Dendritic cell treated with granulocyte-macrophage colony-stimulating factor and Interleukin-4, amounts not matched to agents 40 ng/mL and 50 ng/mL, for 4 days (primary cell): ENCODE data around the gene MCCD1.

Source experiments
- H3K27ac Mint-ChIP-seq: one replicate; pipeline ENCODE4 v1.8.0; 2022; ENCODE audit warnings: mild to moderate bottlenecking, mixed read lengths
- H3K27me3 Mint-ChIP-seq: one replicate; pipeline ENCODE4 v1.8.0; 2022; ENCODE audit warnings: mild to moderate bottlenecking, mixed read lengths
- H3K36me3 Mint-ChIP-seq: one replicate; pipeline ENCODE4 v1.8.0; 2022; ENCODE audit warnings: low read depth, mixed read lengths
- H3K4me1 Mint-ChIP-seq: one replicate; pipeline ENCODE4 v1.8.0; 2022; ENCODE audit warnings: low read depth, mixed read lengths
- H3K4me3 Mint-ChIP-seq: one replicate; pipeline ENCODE4 v1.8.0; 2022; ENCODE audit warnings: mild to moderate bottlenecking, moderate library complexity, mixed read lengths
- H3K9me3 Mint-ChIP-seq: one replicate; pipeline ENCODE4 v1.8.0; 2022; ENCODE audit warnings: mixed read lengths
- intact Hi-C: fragments of 100-400 bp; cut with micrococcal nuclease; formaldehyde crosslinking; loops from one replicate; pipeline ENCODE4 v1.15.0; 2022

Gene MCCD1

GRCh38 chr6:31558631-31559500 is 30.1 kb downstream of the MCCD1 start:
- Mint-ChIP-seq H3K4me3 (peak overlapping the region; percentile 61), H3K27me3 (no peaks in the 10 kb centered on the region), H3K9me3 (no peaks in the 10 kb centered on the region), H3K27ac (peak overlapping the region; percentile 89), H3K4me1 (peaks cover 73% of the 10 kb centered on the region), H3K36me3 (peaks cover 32% of the 10 kb centered on the region)
- intact Hi-C loops = no loop called here

GRCh38 chr6:31559606-31559957 is 30.8 kb downstream of the MCCD1 start:
- Mint-ChIP-seq H3K4me1 (peaks cover 76% of the 10 kb centered on the region), H3K27ac (peak overlapping the region; percentile 89), H3K9me3 (no peaks in the 10 kb centered on the region), H3K4me3 (peak overlapping the region; percentile 61), H3K27me3 (no peaks in the 10 kb centered on the region), H3K36me3 (peaks cover 25% of the 10 kb centered on the region)
- intact Hi-C loops = no loop called here

GRCh38 chr6:31559958-31560696 is 31.4 kb downstream of the MCCD1 start:
- peak overlapping the region; percentile 89 for H3K27ac Mint-ChIP-seq
- peaks cover 76% of the 10 kb centered on the region for H3K4me1 Mint-ChIP-seq
- peaks cover 23% of the 10 kb centered on the region for H3K36me3 Mint-ChIP-seq
- intact Hi-C loops = no loop called here
- no peaks in the 10 kb centered on the region for H3K27me3 Mint-ChIP-seq
- peak overlapping the region; percentile 61 for H3K4me3 Mint-ChIP-seq
- H3K9me3 Mint-ChIP-seq = no peaks in the 10 kb centered on the region

GRCh38 chr6:31560697-31561058 is 31.9 kb downstream of the MCCD1 start:
- Mint-ChIP-seq H3K27me3 (no peaks in the 10 kb centered on the region), H3K27ac (peak overlapping the region; percentile 89), H3K4me3 (peak overlapping the region; percentile 13), H3K4me1 (peaks cover 76% of the 10 kb centered on the region), H3K36me3 (peaks cover 23% of the 10 kb centered on the region), H3K9me3 (no peaks in the 10 kb centered on the region)
- intact Hi-C loops = no loop called here

GRCh38 chr6:31567531-31568370 is 39.0 kb downstream of the MCCD1 start:
- intact Hi-C loops = no loop called here
- Mint-ChIP-seq H3K27ac (peak overlapping the region; percentile 71), H3K36me3 (no peaks in the 10 kb centered on the region), H3K9me3 (no peaks in the 10 kb centered on the region), H3K27me3 (no peaks in the 10 kb centered on the region), H3K4me1 (peaks cover 47% of the 10 kb centered on the region), H3K4me3 (no peak overlapping the region)

GRCh38 chr6:31568537-31568961 is 39.8 kb downstream of the MCCD1 start:
- intact Hi-C loops = no loop called here
- Mint-ChIP-seq H3K9me3 (no peaks in the 10 kb centered on the region), H3K4me3 (no peak overlapping the region)

GRCh38 chr6:31569861-31570536 is 41.2 kb downstream of the MCCD1 start:
- H3K9me3 Mint-ChIP-seq = no peaks in the 10 kb centered on the region
- no peak overlapping the region for H3K4me3 Mint-ChIP-seq
- intact Hi-C loops = no loop called here
- peaks cover 55% of the 10 kb centered on the region for H3K4me1 Mint-ChIP-seq
- no peak overlapping the region for H3K27ac Mint-ChIP-seq
- H3K36me3 Mint-ChIP-seq = no peaks in the 10 kb centered on the region
- peaks cover 3% of the 10 kb centered on the region for H3K27me3 Mint-ChIP-seq

More at GRCh38 chr6:31568537-31568961, 39.8 kb downstream of the MCCD1 start:
- H3K4me1 Mint-ChIP-seq = peaks cover 46% of the 10 kb centered on the region
- H3K27ac Mint-ChIP-seq = peak overlapping the region; percentile 71
- H3K36me3 Mint-ChIP-seq = no peaks in the 10 kb centered on the region
- peaks cover 3% of the 10 kb centered on the region for H3K27me3 Mint-ChIP-seq

GRCh38 chr6:31572041-31572911 is 43.5 kb downstream of the MCCD1 start, which contains the start of gene LTA:
Gene LTA, plus strand, starts transcription at chr6:31572289. Its CDS starts 454 bp downstream, at chr6:31572743.
- H3K4me3 Mint-ChIP-seq = no peak within 1 kb of the TSS
- peaks cover 77% of the 10 kb centered on the region for H3K4me1 Mint-ChIP-seq
- H3K27me3 Mint-ChIP-seq = peaks cover 3% of the 10 kb centered on the region
- intact Hi-C loops = no loop called here
- peak within 1 kb of the TSS; percentile 79 for H3K27ac Mint-ChIP-seq
- no peaks in the 10 kb centered on the region for H3K9me3 Mint-ChIP-seq
- H3K36me3 Mint-ChIP-seq = peaks cover 18% of the 10 kb centered on the region

GRCh38 chr6:31573239-31574105 is 44.7 kb downstream of the MCCD1 start:
- H3K4me1 Mint-ChIP-seq = peaks cover 73% of the 10 kb centered on the region
- no peak overlapping the region for H3K4me3 Mint-ChIP-seq
- H3K9me3 Mint-ChIP-seq = no peaks in the 10 kb centered on the region
- H3K27ac Mint-ChIP-seq = peak overlapping the region; percentile 79
- H3K36me3 Mint-ChIP-seq = peaks cover 23% of the 10 kb centered on the region
- peaks cover 3% of the 10 kb centered on the region for H3K27me3 Mint-ChIP-seq
- intact Hi-C loops = no loop called here

GRCh38 chr6:31574106-31575061 is 45.6 kb downstream of the MCCD1 start:
- peaks cover 23% of the 10 kb centered on the region for H3K36me3 Mint-ChIP-seq
- intact Hi-C loops = no loop called here
- peaks cover 69% of the 10 kb centered on the region for H3K4me1 Mint-ChIP-seq
- no peaks in the 10 kb centered on the region for H3K9me3 Mint-ChIP-seq
- peak overlapping the region; percentile 79 for H3K27ac Mint-ChIP-seq
- no peak overlapping the region for H3K4me3 Mint-ChIP-seq
- H3K27me3 Mint-ChIP-seq = peaks cover 3% of the 10 kb centered on the region

GRCh38 chr6:31575335-31575901 is 46.7 kb downstream of the MCCD1 start, which contains the start of gene TNF:
Gene TNF, plus strand, starts transcription at chr6:31575565. Its CDS starts 177 bp downstream, at chr6:31575742.
- H3K9me3 Mint-ChIP-seq = no peaks in the 10 kb centered on the region
- peak within 1 kb of the TSS; percentile 82 for H3K4me3 Mint-ChIP-seq
- H3K27me3 Mint-ChIP-seq = peaks cover 3% of the 10 kb centered on the region
- H3K27ac Mint-ChIP-seq = peak within 1 kb of the TSS; percentile 79
- H3K36me3 Mint-ChIP-seq = peaks cover 23% of the 10 kb centered on the region
- H3K4me1 Mint-ChIP-seq = peaks cover 76% of the 10 kb centered on the region
- intact Hi-C loops = no loop called here
